HG02763 (cell line): ENCODE measurements around the gene ARMH3.
"Not testable (repeated sequence)": the region's sequence is repeated elsewhere in the genome, so short reads cannot be mapped to it uniquely, and the experiment has no call there.

ENCODE experiments used
- ATAC-seq: cut with Tn5 transposase; IDR thresholded peaks from one replicate; pipeline ENCODE4 v1.9.1; 2021; ENCODE audit warnings: mild to moderate bottlenecking, moderate library complexity; ENCODE audit not compliant: unreplicated experiment

The ARMH3 gene

GRCh38 chr10:102054881-102055646 lies 909 bp downstream of the ARMH3 start:
- not testable (repeated sequence) for ATAC-seq

- ATAC-seq: no peak
Observed at GRCh38 chr10:102046095-102046494, 9.9 kb downstream of the ARMH3 start.

GRCh38 chr10:102045292-102045691 lies 10.7 kb downstream of the ARMH3 start:
- no peak for ATAC-seq

GRCh38 chr10:102040305-102041050 lies 15.5 kb downstream of the ARMH3 start:
- no peak for ATAC-seq

- no peak for ATAC-seq
Observed at GRCh38 chr10:102038410-102038809, 17.6 kb downstream of the ARMH3 start.

GRCh38 chr10:102035807-102036206 lies 20.2 kb downstream of the ARMH3 start:
- not testable (repeated sequence) for ATAC-seq

- no peak for ATAC-seq
Observed at GRCh38 chr10:102033787-102034186, 22.2 kb downstream of the ARMH3 start.

GRCh38 chr10:102027261-102027660 lies 28.7 kb downstream of the ARMH3 start:
- no peak for ATAC-seq

- ATAC-seq: no peak
Observed at GRCh38 chr10:102024799-102025198, 31.2 kb downstream of the ARMH3 start.

- ATAC-seq: no peak
Observed at GRCh38 chr10:102020938-102021337, 35.0 kb downstream of the ARMH3 start.

- ATAC-seq: no peak
Observed at GRCh38 chr10:102017295-102017694, 38.7 kb downstream of the ARMH3 start.

- ATAC-seq: no peak
Observed at GRCh38 chr10:102016416-102016815, 39.6 kb downstream of the ARMH3 start.

- no peak for ATAC-seq
Observed at GRCh38 chr10:102010961-102011360, 45.0 kb downstream of the ARMH3 start.

GRCh38 chr10:102009801-102010425 lies 46.1 kb downstream of the ARMH3 start:
- ATAC-seq: no peak

GRCh38 chr10:102007796-102008195 lies 48.2 kb downstream of the ARMH3 start:
- no peak for ATAC-seq

- not testable (repeated sequence) for ATAC-seq
Observed at GRCh38 chr10:102007031-102007430, 48.9 kb downstream of the ARMH3 start.

- ATAC-seq: no peak
Observed at GRCh38 chr10:102004376-102004775, 51.6 kb downstream of the ARMH3 start.

- ATAC-seq: no peak
Observed at GRCh38 chr10:102003541-102003940, 52.4 kb downstream of the ARMH3 start.

GRCh38 chr10:102001435-102002068 lies 54.4 kb downstream of the ARMH3 start:
- ATAC-seq: peak; percentile 52

- ATAC-seq: no peak
Observed at GRCh38 chr10:101997803-101998202, 58.2 kb downstream of the ARMH3 start.

GRCh38 chr10:101995451-101996063 lies 60.4 kb downstream of the ARMH3 start:
- ATAC-seq: no peak
